GM19099 (cell line): Measurements from ENCODE around the gene PMVK.

Source experiments
- POLR2A ChIP-seq: IDR thresholded peaks from 3 replicates; pipeline ENCODE4 v1.6.1; 2011; ENCODE audit warnings: low read depth; ENCODE audit not compliant: insufficient read length; ENCODE audit errors: extremely low read depth

The PMVK gene

GRCh38 chr1:154969860-154970452, 33.4 kb upstream of the PMVK start:
- no peak for TF ChIP-seq POLR2A

DNA sequence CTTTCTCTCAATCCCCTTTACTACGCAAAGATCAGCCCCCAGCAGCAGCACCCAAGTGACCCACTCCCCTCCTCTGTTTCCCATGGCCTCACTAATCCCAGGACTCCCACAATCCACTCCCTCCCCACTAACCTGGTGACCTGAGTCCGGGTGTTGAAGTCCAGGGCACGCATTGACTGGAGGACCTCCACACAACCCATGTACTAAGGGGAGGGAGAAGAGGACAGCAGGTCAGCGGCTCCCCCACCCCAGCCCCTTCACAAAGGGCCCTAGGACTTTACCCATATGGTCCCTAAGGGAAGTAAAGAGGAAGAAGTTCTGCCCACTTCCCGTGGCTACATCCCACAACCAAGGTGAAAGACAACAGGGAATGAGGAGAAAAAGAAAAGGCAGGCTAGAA, 32.7 kb upstream of the PMVK start:
- no peak for TF ChIP-seq POLR2A

DNA sequence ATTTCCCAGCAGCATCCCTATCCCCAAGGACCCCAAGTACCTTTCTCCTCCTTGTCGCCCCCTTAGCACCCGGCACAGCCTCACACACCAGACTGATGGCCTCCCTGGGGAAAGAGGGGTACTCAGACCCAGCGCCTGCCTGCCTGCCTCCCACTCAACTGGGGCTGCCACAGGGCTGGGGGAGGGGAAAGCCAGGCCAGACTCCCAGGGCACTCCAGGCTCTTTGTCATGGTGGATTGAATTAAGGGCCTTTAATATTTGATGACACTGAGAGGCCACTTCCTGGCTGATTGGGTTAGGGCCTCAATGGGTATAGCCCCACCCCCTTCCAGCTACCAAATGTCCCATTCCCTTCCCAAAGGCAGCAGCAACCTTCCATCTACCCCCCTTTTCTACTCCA, 32.2 kb upstream of the PMVK start:
- TF ChIP-seq POLR2A = no peak

DNA sequence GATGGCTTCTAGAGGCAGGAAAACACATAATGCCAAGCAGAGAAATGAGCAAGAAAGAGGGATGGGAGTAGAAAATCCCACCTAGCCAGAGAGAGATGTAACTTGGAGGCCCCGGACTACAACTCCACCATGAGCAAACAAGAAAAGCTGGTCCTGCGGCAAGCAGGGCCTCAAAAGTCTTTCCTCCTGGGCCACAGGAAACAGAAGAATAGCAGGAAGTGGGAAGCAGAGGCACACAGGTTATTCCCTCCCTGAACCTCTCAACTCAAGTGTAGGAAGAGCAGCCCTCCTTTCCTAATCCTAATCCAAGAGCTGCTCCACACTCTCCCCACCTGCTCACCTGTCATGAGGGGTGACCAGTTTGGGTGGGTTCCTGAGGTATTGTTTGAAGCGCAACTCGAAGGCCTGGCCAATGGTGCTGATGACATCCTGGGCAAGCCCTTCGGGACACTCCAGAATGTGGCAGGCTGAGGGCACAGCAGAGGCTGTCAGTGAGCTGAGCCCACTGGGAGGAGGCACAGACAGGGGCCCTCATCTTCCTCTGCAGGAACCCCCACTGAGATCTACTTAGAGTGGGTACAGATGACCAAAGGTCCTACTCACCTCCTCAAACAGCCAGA, 30.9 kb upstream of the PMVK start:
- TF ChIP-seq POLR2A = no peak

GRCh38 chr1:154966111-154966510, 29.6 kb upstream of the PMVK start:
- TF ChIP-seq POLR2A = no peak

DNA sequence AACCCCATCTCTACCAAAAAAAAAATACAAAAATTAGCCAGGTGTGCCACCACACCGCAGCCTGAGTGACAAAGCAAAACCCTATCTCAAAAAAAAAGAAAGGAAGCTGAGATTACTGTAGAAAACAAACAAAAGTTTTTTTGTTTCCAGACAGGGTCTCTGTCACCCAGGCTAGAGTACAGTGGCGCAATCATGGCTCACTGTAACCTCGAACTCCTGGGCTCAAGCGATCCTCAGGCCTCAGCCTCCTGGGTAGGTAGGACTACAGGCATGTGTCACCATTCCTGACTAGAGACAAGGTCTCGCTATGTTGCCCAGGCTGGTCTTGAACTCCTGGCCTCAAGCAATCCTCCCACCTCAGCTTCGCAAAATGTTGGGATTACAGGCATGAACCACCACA, 27.8 kb upstream of the PMVK start:
- no peak for TF ChIP-seq POLR2A

DNA sequence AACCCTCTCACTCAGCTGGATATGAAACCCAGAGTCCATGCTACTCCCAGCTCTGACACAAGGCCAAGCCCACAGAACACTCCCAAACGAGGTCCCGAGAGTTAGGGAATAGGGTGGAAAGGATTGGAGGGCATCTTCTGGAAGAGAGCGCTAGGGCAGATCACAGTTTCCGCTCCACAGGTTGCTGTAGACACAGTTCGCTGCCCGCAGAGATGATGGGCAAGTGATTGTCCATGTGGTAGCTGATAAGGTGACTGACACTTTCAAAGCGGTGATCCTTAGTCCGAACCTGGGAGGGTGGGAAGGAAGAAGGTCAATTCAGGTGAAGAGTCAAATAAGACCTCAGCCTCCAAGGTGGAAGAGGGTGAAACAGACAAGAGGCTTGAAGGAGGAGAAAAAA, 27.1 kb upstream of the PMVK start:
- TF ChIP-seq POLR2A = no peak

DNA sequence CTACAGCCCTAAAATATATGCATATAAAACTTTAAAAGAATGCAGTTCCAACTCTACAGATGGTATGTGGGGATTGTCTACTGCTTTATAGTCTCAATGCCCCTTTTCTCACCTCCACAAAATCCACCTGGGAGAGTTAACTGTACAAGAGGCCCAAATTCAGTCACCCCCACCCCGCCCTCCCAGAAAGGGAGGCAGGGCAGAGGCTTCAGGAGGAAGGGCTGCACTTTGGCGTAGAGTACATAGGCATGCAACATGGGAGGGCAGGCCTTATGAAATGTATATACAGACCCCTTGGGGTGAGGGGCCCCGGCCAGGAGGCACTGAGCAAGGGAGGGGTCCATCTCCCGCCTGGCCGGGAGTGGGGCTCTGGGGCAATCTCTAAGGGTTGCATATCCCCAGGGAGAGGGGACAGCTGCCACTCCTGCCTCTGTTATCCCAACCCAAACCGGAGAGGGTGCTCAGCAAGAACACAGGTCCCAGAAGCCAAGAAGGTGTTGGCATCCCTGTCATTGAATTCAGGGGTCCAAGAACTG, 26.3 kb upstream of the PMVK start:
- TF ChIP-seq POLR2A = no peak

- no peak for TF ChIP-seq POLR2A
These were observed 25.7 kb upstream of the PMVK start for GRCh38 chr1:154962156-154962749.

DNA sequence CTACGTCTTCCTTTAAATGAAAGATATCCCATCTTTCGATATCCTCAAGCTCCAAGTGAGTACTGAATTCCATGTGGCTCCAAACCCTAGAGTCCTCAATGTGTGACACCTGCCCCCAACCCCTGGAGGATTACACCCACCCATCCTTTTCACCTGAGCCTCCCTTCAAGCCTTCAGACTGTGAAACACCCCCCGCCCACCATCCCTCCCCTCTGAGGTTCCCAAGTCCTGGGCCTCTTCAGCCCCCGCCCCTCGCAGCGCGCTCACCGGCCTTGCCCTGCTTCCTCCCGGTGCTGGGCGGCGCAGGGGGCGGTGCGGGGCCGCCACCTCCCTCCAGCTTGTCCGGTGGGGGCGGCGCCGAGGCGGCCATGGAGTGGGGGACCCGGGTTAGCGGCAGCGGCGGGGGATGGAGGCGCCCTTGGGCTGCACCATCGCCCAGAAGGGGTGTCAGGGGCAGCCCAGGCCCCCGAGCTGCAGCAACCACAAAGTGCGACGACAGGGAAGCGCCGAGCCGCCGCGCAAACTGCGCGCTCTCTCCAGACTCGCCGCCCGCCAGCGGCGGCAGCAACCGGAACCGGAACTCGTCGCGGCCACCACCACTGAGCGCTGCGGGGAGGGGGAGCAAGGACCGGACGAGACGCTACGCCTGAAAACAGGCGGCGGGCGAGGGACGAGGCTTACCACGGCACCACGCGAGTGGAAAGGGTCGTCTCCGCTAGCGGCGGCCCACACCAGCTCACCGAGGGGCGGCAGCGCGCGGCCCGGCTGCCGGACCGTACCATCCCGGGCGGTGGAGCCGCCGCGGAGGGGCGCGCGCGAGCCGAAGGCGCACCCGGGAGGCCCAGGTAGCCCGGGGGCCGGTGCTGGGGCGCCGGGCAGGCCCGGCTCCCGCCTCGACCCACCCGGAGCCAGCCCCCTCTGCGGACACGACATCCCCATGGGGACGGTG, 25.0 kb upstream of the PMVK start, which contains the start of gene PYGO2:
TSS of gene PYGO2 (minus strand) at position 576 of the 949 bp plus-strand sequence. CDS start at position 370, 206 bp downstream.
- TF ChIP-seq POLR2A = peak; percentile 88

GRCh38 chr1:154960446-154961136, 24.1 kb upstream of the PMVK start:
- no peak for TF ChIP-seq POLR2A

- no peak for TF ChIP-seq POLR2A
These were observed 22.9 kb upstream of the PMVK start for GRCh38 chr1:154959426-154959780.

DNA sequence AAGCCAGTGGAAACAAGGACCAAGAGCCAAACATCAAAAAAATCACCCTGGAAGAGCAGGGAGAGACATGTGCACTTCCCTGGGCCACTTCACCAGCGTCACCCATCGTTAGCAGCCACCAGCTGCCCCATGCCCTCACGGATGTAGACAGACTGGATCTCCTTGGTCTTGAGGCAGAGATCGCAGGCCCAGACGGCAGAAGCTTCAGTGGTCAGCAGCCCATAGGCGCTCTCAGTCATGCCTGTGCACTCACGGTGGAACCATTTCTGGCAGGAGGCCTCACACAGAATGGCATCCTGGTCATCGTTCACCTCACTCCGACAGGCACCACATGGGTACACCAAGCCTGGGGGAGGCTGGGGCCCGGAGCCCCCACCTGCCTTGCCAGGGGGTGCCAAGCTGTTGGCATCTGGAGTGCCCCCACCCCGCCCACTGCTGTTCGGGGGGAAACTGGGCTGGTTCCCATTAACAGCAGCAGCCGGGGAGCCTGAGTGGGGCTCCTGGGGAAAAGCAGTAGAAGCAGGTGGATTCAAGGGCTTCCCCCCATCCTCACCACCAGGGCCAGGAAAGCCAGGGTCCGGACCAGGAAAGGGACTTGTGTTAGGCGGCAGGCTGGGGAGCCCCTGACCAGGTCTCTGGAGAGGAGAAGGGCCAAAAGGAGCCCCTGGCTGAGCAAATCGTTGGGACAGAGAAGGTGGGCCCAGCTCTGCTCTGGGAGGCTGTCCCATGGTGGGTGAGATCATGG, 22.3 kb upstream of the PMVK start:
- TF ChIP-seq POLR2A = no peak

DNA sequence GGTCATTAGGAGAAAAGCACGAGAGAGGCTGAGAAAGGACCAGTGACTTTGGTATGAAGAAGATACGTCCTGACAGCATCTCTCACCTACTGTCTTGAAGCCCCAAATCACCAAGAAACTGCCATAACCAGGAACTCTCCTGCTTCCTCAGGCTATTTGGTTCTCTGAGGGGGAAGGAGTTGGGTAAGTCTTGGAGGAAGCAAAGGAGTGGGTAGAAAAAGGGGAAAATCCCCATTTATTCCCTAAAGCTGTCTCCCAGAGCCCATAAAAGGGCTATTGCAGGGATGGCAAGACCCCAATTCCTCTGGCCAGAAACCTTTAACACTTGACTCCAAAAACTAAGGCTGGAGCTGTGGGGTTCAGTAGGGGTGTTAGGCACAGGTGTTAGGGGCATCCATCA, 21.5 kb upstream of the PMVK start:
- no peak for TF ChIP-seq POLR2A
